Astrocyte of the cerebellum (primary cell): ENCODE data around the gene TADA2B.

Experiments
- DNase-seq: peaks from one replicate; pipeline ENCODE4 v3.0.0-alpha.2; 2011; ENCODE audit warnings: low read depth
- H3K4me3 ChIP-seq: 2 replicates; pipeline ENCODE4 v1.5.1; 2011; ENCODE audit warnings: mild to moderate bottlenecking, low read depth, low read length, moderate library complexity
- CTCF ChIP-seq: IDR thresholded peaks from 2 replicates; pipeline ENCODE4 v1.5.1; 2012; ENCODE audit warnings: low read length, low read depth, moderate library complexity, mild to moderate bottlenecking; ENCODE audit errors: missing control alignments
- in situ Hi-C: cut with HindIII; loops from 2 replicates; pipeline ENCODE4 v1.10.0; 2017; ENCODE audit warnings: low sequenced_read_pairs

TADA2B gene

DNA sequence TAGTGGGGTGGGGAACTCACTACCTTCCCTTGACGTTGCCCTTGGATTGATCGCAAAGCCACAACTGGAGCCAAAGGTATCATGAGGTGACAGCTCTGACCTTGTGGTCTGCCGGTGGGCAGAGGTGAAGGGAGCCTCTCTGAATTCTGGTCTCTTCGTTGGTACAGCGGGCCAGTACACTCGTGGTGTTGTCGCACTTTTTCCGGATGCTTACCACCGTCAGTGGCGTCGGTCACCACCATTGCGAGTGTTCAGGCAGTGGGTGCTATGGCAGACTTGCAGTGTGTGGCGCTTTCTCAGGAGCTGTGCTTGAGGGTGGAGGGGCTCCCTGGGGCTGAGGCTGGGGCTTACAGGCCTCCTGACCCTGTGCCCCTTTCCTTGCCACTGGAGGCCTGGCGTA is 29.9 kb downstream of the TADA2B start:
- no peak overlapping the region for H3K4me3 ChIP-seq
- no peak for TF ChIP-seq CTCF
- in situ Hi-C loops: no loop called here
- no peak for DNase-seq

DNA sequence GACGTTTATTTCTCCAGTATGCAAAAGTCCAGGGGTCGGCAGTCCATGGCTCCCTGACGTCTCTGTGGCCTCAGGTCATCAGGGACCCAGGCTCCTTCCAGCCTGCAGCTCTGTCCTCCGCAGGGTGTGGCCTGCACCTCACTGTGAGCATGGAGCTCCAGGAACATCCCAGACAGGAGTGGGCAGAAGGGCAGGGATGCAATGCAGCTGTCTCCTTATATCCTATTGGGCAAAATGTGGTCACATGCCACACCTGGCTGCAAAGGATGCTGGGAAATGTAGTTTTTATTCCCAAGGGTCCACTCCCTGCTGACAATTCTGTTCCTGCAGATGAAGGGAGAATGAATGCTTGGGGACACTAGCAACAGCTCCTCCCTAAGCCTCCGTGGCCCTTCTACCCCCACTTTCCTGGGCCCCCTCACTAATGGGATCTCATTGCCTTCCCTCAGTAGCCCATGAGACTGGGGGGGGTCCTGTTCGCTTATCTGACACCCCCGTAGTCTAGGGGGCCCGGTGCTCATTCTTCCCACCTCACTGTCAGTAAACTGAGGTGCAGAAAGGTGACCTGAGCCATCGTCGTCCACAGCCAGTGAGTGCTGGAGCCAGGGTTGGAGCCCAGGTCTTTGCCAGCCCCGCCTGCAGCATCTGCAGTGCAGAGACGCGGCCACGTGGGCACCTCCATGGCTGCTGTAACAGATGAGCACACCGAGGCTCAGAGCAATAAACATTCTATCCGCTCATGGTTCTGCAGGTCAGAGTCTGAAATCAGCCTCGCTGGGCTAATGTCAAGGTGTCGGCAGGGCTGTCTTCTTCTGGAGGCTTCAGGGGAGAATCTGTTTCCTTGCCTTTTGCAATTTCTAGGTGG is 30.6 kb downstream of the TADA2B start:
- no peak overlapping the region for H3K4me3 ChIP-seq
- in situ Hi-C loops: no loop called here
- DNase-seq: no peak
- TF ChIP-seq CTCF: no peak

- no peak for TF ChIP-seq CTCF
- in situ Hi-C loops: no loop called here
- no peak overlapping the region for H3K4me3 ChIP-seq
- DNase-seq: no peak
Measured at GRCh38 chr4:7074426-7074825, 31.3 kb downstream of the TADA2B start.

GRCh38 chr4:7075962-7076695 is 33.0 kb downstream of the TADA2B start:
- DNase-seq: peak; percentile 12
- no peak overlapping the region for H3K4me3 ChIP-seq
- no peak for TF ChIP-seq CTCF
- in situ Hi-C loops: no loop called here

DNA sequence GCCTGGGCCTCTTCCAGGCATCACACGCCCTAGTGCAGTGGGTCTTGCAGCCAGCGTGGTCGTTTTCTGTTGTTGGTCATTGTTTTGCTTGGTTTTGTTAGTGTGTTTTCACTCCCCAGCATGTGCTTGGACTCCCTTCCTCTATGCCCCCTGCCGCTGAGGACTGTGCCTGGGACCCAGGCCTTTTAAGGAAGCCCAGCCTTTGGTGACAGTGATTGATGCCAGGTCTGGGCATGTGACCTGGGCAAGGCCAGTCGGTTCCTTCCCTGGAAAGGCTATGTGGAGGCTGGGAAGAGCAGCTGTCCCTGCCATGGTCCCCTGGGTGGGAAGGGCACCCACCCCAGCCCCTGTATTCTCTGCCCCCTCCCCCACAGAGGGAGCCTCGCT is 33.5 kb downstream of the TADA2B start:
- DNase-seq: no peak
- H3K4me3 ChIP-seq: no peak overlapping the region
- in situ Hi-C loops: no loop called here
- TF ChIP-seq CTCF: no peak

GRCh38 chr4:7077371-7077770 is 34.2 kb downstream of the TADA2B start:
- no peak for TF ChIP-seq CTCF
- in situ Hi-C loops: no loop called here
- DNase-seq: no peak
- no peak overlapping the region for H3K4me3 ChIP-seq
